HEK293 (cell line): ENCODE data around the gene PCDH8.

ENCODE experiments used
- KLF9 ChIP-seq: fragments of 450-650 bp; formaldehyde crosslinking; IDR thresholded peaks from 2 replicates; pipeline ENCODE4 v1.5.1; 2016; ENCODE audit warnings: missing biosample characterization, missing genetic modification characterization, low read depth
- ZNF585B ChIP-seq: fragments of 450-650 bp; formaldehyde crosslinking; IDR thresholded peaks from 2 replicates; pipeline ENCODE4 v1.5.1; 2016; ENCODE audit warnings: missing biosample characterization, missing genetic modification characterization
- ZNF843 ChIP-seq: fragments of 450-650 bp; formaldehyde crosslinking; IDR thresholded peaks from 2 replicates; pipeline ENCODE4 v1.5.1; 2016; ENCODE audit warnings: missing biosample characterization, missing genetic modification characterization
- TF ChIP-seq, protein P1 (sequence below): fragments of 450-650 bp; formaldehyde crosslinking; IDR thresholded peaks from 2 replicates; pipeline ENCODE4 v1.5.1; 2016; ENCODE audit warnings: missing biosample characterization, missing genetic modification characterization

DNA sequence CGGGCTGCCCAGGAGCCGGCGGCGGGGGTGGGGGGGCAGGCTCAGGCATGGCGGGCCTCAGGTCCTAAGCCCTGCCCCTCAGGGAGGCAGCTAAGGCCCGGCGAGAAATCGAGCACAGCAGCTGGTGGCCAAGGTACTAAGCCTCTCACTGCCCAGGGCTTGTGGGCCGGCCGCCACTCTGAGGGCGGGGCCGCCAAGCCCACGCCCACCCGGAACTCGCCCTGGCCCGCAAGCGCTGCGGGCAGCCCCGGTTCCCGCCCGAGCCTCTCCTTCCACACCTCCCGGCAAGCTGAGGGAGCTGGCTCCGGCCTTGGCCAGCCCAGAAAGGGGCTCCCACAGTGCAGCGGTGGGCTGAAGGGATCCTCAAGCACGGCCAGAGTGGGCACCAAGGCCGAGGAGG, 33.1 kb downstream of the PCDH8 start:
- TF ChIP-seq, protein P1, sequence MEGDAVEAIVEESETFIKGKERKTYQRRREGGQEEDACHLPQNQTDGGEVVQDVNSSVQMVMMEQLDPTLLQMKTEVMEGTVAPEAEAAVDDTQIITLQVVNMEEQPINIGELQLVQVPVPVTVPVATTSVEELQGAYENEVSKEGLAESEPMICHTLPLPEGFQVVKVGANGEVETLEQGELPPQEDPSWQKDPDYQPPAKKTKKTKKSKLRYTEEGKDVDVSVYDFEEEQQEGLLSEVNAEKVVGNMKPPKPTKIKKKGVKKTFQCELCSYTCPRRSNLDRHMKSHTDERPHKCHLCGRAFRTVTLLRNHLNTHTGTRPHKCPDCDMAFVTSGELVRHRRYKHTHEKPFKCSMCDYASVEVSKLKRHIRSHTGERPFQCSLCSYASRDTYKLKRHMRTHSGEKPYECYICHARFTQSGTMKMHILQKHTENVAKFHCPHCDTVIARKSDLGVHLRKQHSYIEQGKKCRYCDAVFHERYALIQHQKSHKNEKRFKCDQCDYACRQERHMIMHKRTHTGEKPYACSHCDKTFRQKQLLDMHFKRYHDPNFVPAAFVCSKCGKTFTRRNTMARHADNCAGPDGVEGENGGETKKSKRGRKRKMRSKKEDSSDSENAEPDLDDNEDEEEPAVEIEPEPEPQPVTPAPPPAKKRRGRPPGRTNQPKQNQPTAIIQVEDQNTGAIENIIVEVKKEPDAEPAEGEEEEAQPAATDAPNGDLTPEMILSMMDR (tag by site-specific recombination): no peak
- TF ChIP-seq KLF9 (tag by site-specific recombination) (no peak), ZNF843 (tag by site-specific recombination) (no peak), ZNF585B (tag by site-specific recombination) (no peak)
